ENCODE data around the gene SLC35E2B.
A peak's percentile ranks its signal among the peaks of the same experiment; 100 is the strongest.
"Not testable (repeated sequence)": the region's sequence is repeated elsewhere in the genome, so short reads cannot be mapped to it uniquely, and the experiment has no call there.

Gene SLC35E2B

GRCh38 chr1:1715109-1715883 lies 22.7 kb upstream of the SLC35E2B start:
- not testable (repeated sequence) for H3K27ac Mint-ChIP-seq, H3K4me3 Mint-ChIP-seq, H3K9me3 Mint-ChIP-seq

DNA sequence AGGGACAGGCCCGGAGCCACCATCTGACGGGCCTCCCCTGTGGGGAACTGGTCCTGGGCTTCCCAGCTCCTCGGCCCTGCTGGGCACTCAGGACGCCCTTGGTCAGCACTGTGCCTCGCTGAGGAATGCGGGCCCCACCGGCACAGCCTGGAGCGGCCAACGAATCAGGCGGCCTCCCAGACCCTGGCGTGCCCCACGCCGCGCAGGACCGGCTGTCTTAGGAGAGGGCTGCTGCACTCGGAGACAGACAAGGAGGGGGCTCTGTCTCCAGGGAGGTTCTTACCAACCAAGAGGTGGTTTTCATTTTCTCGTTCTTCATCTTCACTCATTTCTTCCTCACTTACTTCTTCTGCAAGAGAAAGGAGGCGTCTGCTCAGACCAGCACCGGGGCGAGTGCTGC lies 15.3 kb upstream of the SLC35E2B start:
- H3K27ac Mint-ChIP-seq, H3K36me3 Mint-ChIP-seq, H3K4me3 Mint-ChIP-seq, H3K9me3 Mint-ChIP-seq, H3K27me3 Mint-ChIP-seq, H3K4me1 Mint-ChIP-seq: not testable (repeated sequence)

More at GRCh38 chr1:1715109-1715883, 22.7 kb upstream of the SLC35E2B start:
- peaks cover 18% of the 10 kb centered on the region for H3K36me3 Mint-ChIP-seq
- H3K27me3 Mint-ChIP-seq, H3K4me1 Mint-ChIP-seq: not testable (repeated sequence)

GRCh38 chr1:1707241-1707640 lies 14.6 kb upstream of the SLC35E2B start:
- H3K9me3 Mint-ChIP-seq, H3K4me1 Mint-ChIP-seq, H3K4me3 Mint-ChIP-seq, H3K36me3 Mint-ChIP-seq, H3K27ac Mint-ChIP-seq, H3K27me3 Mint-ChIP-seq: not testable (repeated sequence)

DNA sequence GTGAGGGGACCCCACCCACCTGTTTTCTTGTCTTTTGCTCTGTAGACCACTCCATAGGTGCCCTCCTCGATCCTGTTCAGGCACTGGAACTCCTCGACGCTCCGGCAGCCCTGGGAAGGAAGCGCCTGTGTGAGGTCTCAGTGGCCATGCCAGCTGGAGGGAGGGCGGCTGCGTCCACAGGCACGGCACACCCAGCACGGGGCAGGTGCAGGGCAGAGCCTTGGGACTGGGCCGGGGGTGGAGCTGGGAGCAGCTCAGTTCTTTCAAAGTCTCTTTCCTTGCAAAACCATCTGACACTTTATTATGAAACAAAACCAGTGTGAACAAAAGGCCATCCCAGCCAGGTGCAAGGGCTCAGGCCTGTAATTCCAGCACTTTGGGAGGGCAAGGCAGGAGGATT lies 13.0 kb upstream of the SLC35E2B start:
- H3K4me1 Mint-ChIP-seq, H3K4me3 Mint-ChIP-seq, H3K27ac Mint-ChIP-seq, H3K27me3 Mint-ChIP-seq, H3K36me3 Mint-ChIP-seq, H3K9me3 Mint-ChIP-seq: not testable (repeated sequence)

DNA sequence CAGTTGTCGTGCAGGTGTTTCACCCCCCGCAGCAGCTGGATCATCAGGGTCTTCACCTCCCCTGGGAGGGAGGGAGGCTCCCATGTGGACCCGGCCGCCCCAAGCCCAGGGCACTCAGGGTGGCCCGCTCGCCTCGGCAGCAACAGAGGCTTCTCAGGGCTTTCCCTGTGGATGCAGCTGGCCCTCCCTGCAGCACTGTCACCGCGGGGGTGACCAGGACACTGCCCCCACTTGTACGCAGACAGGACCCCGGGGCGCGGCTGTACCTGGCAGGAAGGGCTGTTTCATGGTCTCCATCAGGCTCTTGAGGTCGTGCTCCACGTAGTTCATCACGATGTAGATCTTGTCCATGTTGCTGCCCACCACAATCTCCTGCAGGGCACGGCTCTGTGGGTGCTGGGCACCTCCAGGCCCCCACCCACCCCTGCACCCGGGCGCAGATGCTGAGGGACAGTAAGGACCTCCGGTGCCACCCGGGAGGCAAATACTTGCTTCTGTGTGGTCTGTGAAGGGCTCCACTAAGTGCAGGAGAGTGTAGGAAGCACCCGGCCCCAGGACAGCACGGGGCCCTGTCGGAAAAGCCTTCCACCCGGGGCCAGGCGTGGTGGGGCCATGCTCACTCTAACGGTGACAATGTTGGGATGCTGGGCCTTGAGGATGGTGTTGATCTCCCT lies 11.8 kb upstream of the SLC35E2B start:
- not testable (repeated sequence) for H3K27ac Mint-ChIP-seq, H3K4me3 Mint-ChIP-seq, H3K9me3 Mint-ChIP-seq, H3K4me1 Mint-ChIP-seq, H3K27me3 Mint-ChIP-seq, H3K36me3 Mint-ChIP-seq

- peaks cover 4% of the 10 kb centered on the region for H3K36me3 Mint-ChIP-seq
- H3K9me3 Mint-ChIP-seq: no peaks in the 10 kb centered on the region
- no peaks in the 10 kb centered on the region for H3K27me3 Mint-ChIP-seq
- H3K4me1 Mint-ChIP-seq: no peaks in the 10 kb centered on the region
- no peak overlapping the region for H3K4me3 Mint-ChIP-seq
- no peak overlapping the region for H3K27ac Mint-ChIP-seq
Observed at GRCh38 chr1:1703796-1704195, 11.2 kb upstream of the SLC35E2B start.

DNA sequence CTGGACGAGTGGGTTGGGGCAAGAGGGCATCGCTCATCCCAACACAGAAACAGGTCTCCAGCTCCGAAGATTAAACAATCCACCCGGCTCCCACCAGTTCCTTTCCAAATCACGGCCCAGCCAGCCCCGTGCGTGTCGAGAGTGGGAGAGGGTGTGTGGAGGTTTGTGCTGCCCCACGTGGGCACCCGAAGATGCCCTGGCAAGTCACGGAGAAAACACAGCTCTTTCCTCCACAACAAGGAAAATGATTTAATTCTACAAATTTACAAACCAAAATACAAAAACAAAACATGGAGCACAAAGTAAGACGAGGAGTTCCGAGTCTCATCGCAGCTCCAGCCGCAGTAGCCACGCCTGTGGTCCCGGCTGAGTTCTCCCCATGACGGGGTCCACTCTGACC lies 9.9 kb upstream of the SLC35E2B start:
- not testable (repeated sequence) for H3K27me3 Mint-ChIP-seq, H3K36me3 Mint-ChIP-seq, H3K9me3 Mint-ChIP-seq, H3K4me1 Mint-ChIP-seq, H3K27ac Mint-ChIP-seq, H3K4me3 Mint-ChIP-seq

DNA sequence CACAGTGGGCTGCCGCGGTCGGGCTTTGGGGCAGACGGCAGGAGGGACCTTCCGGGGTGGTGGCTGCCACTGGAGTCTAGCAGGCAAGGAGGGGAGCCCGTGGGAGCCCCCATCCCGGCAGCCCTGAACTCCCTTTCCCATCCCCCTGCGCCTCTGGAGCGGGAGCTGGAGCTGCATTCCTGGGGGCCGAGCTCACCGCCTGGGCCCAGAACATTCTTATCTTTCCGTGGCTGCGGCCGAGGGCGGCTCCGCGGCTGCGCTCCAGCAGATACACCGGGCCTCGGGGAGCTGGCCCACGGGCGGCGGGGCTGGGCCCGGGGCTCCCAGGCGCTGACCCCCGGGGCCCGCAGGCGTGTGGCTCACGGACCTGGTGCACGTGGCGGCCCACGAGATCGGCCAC lies 8.0 kb upstream of the SLC35E2B start:
- not testable (repeated sequence) for H3K4me1 Mint-ChIP-seq, H3K27ac Mint-ChIP-seq

GRCh38 chr1:1700067-1700466 lies 7.5 kb upstream of the SLC35E2B start:
- not testable (repeated sequence) for H3K36me3 Mint-ChIP-seq, H3K4me1 Mint-ChIP-seq, H3K9me3 Mint-ChIP-seq, H3K27me3 Mint-ChIP-seq, H3K4me3 Mint-ChIP-seq, H3K27ac Mint-ChIP-seq

More for the DNA sequence above, 8.0 kb upstream of the SLC35E2B start:
- H3K4me3 Mint-ChIP-seq, H3K9me3 Mint-ChIP-seq, H3K36me3 Mint-ChIP-seq, H3K27me3 Mint-ChIP-seq: not testable (repeated sequence)

GRCh38 chr1:1699061-1699460 lies 6.5 kb upstream of the SLC35E2B start:
- H3K4me1 Mint-ChIP-seq, H3K27ac Mint-ChIP-seq, H3K9me3 Mint-ChIP-seq, H3K4me3 Mint-ChIP-seq, H3K36me3 Mint-ChIP-seq, H3K27me3 Mint-ChIP-seq: not testable (repeated sequence)

DNA sequence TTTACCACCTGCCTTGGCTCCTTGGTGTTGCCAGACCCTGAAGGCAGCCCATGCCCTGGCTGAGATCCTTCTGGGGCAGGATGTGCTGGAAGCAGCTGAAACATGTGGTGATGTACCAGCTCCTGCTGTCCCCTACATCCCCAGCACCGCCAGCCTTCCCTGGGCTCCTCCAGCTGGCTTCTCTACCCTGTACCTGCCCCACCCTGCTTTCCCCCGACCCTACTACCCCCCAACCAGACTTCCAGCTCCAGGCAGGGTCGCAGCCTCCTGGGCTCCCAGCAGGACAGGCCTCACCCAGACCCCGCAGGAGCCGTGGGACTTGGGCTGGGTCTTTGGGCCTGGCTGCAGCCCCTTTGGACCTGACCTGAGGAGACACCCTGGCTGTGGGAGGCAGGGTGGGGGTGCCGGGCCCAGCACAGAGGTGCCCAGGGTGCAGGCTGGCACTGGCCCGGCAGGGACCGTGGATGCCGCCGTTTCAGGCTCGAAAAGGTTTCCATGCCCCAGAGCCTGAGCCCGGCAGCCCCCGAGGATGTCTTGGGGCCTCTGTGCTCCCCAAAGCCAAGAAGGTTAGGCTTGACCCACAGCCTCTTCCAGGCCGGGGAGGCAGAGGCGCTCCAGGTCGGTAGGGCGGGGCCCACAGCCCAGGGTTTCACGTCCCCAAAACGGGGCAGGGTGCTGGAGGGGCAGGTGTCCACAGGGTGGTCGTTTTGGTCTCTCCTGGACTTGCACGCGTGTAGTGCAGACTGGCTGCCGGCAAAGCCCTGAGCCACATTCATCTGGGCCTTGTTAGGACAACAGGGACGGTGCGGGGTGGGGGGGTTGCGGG lies 5.0 kb upstream of the SLC35E2B start:
- not testable (repeated sequence) for H3K27me3 Mint-ChIP-seq, H3K4me1 Mint-ChIP-seq, H3K9me3 Mint-ChIP-seq, H3K36me3 Mint-ChIP-seq, H3K27ac Mint-ChIP-seq, H3K4me3 Mint-ChIP-seq

- H3K9me3 Mint-ChIP-seq, H3K36me3 Mint-ChIP-seq, H3K4me1 Mint-ChIP-seq, H3K27me3 Mint-ChIP-seq, H3K4me3 Mint-ChIP-seq: not testable (repeated sequence)
- H3K27ac Mint-ChIP-seq: peak overlapping the region; percentile 78
Observed at GRCh38 chr1:1696431-1697357, 4.1 kb upstream of the SLC35E2B start.

- H3K4me1 Mint-ChIP-seq: peaks cover 31% of the 10 kb centered on the region
- H3K36me3 Mint-ChIP-seq, H3K27ac Mint-ChIP-seq, H3K9me3 Mint-ChIP-seq, H3K27me3 Mint-ChIP-seq, H3K4me3 Mint-ChIP-seq: not testable (repeated sequence)
Observed at GRCh38 chr1:1692324-1692713, 276 bp downstream of the SLC35E2B start.

GRCh38 chr1:1691443-1691842 lies 1.2 kb downstream of the SLC35E2B start:
- not testable (repeated sequence) for H3K9me3 Mint-ChIP-seq, H3K27me3 Mint-ChIP-seq, H3K36me3 Mint-ChIP-seq, H3K4me3 Mint-ChIP-seq, H3K27ac Mint-ChIP-seq
- peaks cover 38% of the 10 kb centered on the region for H3K4me1 Mint-ChIP-seq

- H3K27me3 Mint-ChIP-seq, H3K9me3 Mint-ChIP-seq, H3K36me3 Mint-ChIP-seq: not testable (repeated sequence)
- H3K4me1 Mint-ChIP-seq: peaks cover 46% of the 10 kb centered on the region
- H3K27ac Mint-ChIP-seq: peak overlapping the region; percentile 8
- peak overlapping the region; percentile 15 for H3K4me3 Mint-ChIP-seq
Observed at GRCh38 chr1:1689526-1689925, 3.1 kb downstream of the SLC35E2B start.

Data from activated naive CD4-positive, alpha-beta T cell treated with anti-CD3 and anti-CD28 coated beads, Interleukin-2, amount 50 U/mL, for 24 hours (primary cell).